NCI-H1092 (cell line): Measurements from ENCODE around the gene GRM7.
"Not testable (repeated sequence)": the region's sequence is repeated elsewhere in the genome, so short reads cannot be mapped to it uniquely, and the experiment has no call there.

Experiments
- DNase-seq: peaks from one replicate; lab custom pipeline; 2025; lab: John Stamatoyannopoulos, UW

The GRM7 gene

GRCh38 chr3:6860954-6861624, at the start of gene GRM7:
Gene GRM7, plus strand, starts transcription at chr3:6861115.
- DNase-seq, result no peak

- no peak for DNase-seq
Measured at GRCh38 chr3:6821411-6821810, 39.5 kb upstream of the GRM7 start.

GRCh38 chr3:6825524-6825923, 35.4 kb upstream of the GRM7 start:
- DNase-seq, result no peak

- DNase-seq, result no peak
Measured at GRCh38 chr3:6827453-6827852, 33.5 kb upstream of the GRM7 start.

DNA sequence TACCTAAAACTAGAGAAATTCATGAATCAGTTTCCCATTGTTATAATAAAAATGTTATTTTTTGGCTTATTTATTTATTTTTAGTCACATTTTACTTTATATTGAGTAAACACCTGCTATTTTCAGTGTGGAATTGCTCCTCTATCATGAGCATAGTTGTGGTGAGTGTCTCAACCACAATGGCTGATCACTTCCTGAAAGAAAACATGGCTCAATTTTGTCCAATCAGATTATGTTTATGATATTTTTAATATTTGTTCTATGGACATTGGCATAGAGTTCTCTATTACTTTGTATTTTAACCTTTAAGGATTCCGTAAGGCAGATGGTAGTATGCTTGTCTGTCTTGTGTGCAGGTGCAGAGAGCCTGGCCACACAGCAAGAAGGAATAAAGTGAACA, 16.2 kb upstream of the GRM7 start:
- no peak for DNase-seq

DNA sequence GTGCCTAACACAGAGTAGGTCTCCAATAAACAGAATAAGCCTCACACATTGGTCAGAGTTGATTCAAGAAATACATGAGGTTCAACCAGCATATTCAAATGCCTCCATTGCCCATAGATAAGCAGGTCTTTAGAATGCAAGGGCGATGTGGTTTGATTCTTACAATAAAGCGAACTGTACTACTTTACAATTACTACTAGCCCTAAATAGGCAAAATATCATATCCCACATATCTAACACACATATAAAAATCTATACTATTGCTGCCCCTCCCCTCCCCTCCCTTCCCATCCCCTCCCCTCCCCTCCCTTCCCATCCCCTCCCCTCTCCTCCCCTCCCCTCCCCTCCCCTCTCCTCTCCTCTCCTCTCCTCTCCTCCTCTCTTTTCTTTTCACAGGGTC, 6.7 kb upstream of the GRM7 start:
- no peak for DNase-seq

- DNase-seq, result no peak
Measured at GRCh38 chr3:6857510-6857909, 3.4 kb upstream of the GRM7 start.

DNA sequence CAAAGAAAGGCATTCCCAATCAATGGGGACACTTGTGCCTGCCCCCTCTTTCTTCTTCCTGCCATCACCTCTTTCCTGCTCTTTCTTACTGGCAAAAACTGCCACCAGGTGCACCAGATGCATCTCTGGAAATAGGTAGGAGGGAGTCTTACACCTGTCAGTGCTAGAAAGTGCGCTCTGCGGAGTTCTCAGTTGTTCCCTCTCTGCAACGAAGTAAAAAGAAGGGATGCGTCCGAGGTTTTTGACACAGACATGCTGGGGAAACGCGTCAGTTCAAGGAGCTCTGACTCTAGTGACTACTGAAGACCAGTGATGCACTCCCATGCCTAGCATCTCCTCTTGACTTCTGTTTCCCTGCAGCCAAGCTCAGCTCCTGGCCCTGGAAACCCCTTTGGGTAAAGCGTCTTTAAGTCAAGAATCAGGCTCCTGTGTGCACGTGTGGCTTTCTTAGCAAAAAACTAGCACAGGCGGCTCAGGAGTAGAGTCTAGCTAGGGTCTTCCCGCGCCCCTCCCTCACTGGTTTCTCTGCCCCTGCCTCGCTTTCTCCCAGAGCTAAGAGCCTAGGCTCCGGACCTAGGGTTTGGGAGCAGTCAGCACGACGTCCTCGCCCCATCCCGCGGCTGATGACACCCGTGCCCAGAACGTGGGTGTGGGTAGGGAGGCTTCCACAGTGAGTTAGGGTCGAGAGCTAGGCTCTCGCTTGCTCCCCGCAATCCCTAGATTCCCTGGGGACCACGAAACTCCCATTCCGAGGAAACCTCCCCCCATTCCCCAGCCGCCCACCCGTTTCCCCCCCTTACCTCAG, 564 bp upstream of the GRM7 start:
- no peak for DNase-seq

DNA sequence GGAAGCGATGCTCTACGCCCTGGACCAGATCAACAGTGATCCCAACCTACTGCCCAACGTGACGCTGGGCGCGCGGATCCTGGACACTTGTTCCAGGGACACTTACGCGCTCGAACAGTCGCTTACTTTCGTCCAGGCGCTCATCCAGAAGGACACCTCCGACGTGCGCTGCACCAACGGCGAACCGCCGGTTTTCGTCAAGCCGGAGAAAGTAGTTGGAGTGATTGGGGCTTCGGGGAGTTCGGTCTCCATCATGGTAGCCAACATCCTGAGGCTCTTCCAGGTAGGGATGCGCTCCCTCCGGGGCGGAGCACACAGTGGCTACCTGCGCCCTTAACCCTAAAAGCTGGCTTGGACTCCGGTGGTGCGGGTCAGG, 698 bp downstream of the GRM7 start:
- no peak for DNase-seq

DNA sequence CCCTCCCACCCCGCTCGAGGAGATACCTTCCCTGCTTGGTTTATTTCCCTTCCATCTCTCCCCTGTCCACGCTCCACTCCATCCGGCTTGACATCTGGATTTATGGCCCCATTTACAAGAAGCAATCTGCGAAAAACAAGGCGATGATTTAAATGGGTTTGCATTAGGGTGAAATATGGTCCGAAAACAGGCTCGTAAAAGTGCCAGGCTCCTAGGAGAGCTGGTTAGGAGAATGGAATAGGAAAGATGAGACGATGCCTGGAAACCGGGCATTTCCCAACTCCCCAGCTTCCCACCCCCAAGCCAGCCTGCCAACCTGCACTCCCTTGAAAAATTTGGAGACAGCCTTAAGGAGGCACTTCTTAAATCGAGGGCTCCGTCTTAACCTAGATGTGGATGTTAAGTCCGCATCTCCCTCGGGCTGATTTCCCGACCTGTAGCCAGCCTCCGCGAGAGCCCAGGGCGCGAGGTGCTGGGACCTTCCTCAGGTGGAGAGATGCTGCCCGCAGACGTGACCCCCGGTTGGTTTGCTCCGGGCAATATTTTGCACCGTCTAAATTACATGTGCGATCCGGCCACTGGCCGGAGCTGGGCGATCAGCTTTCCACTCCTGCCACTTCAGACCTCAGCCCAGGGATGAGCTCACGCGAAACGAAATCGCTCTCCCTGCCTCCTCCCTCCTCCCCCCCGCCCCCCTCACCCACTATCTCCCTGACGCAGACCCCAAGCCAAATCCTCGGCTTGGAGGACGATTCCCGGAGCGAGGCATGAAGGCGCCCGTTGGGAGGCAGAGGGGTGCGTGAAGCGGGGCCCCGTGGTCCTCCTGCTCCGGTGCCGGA, 1.3 kb downstream of the GRM7 start:
- DNase-seq, result no peak

DNA sequence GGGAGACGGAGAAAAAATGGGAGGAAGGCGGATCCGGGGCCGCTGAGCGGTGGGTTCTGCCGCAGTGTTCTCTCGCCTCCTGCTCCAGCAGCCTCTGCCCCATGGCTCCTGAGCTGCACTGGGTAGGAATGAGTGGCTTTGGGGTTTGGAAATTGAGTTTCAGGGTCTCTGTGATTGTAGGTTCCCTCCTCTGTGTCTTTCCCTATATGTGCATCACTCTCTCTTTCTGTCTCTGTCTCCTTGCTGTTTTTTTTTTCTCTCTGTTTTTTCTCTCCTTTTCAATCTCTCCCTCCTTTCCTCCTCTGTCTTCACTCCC, 1.9 kb downstream of the GRM7 start:
- DNase-seq, result no peak

DNA sequence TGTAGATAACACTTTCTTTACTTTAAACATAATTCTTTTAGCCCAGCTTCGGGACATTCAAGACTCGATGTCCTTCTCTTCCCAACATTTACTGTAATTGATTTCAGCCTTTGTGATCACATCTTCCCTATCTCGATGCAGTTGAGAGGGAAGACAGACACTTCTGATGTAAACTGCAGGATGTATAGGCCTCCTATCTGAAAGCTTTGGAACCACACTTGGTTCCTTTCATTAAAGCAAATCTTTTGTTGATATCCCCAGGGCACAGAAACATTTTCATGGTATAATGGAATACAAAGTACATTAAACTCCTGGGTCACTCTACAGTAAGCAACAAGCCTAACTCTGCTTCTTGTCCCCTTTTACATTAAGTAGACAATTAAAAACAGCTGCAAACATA, 6.4 kb downstream of the GRM7 start:
- no peak for DNase-seq

- no peak for DNase-seq
Measured at GRCh38 chr3:6878731-6879130, 17.8 kb downstream of the GRM7 start.

DNA sequence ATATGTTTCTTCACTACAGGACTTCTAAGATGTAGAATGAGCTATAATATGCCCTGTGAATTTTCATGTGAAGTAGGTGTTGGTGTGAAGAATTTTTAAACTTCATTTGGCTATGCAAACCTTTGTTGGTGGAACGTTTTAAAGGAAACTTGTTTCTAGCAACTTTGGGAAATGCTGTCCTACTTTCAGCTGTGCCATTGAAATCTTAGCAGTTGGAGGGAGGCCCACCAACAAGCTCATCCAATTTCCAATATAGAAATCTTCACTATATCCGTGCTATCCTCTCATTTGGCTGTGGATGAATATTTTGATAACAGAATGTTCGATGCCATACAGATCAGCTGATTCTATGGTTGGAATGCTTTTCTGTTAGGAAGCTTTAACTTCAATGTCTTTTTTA, 51.3 kb downstream of the GRM7 start:
- DNase-seq, result no peak

GRCh38 chr3:6915898-6916297, 55.0 kb downstream of the GRM7 start:
- no peak for DNase-seq

DNA sequence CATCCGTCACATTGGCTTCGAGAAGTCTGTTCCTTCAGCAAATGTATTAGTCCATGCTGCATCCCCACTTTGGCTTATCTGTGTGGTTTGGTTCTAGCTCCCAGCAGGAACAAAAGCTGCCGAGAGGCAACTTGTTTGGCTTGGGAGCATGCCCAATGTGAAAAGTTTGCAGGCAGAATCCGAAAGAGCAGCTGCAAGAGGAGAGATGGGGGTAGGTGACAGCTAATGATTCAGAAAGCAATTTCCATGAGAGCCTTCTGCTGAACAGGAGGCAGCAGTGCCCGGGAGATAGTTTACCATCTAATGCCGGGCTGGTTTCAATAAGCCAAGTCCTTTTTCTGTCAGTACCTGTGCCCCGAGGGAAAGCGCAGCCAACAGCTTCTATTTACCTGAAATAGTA, 60.2 kb downstream of the GRM7 start:
- no peak for DNase-seq

DNA sequence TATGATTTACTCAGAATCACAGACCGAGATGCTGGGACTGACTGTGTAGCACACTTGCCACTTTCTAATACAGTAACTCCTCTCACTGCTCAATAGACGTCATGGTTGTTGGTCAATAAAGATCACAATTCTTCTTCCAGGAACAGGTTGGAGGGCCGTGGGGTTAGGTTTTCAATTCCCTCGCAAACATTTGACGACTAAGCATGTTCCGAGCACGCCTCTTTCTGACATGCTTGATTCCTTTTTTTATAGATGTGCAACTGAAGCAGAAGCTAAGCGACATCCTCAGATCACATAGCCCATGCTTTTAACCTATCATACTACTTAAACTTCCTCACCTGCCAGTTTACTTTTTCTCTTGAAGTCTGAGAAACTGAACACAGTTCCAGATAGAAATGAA, 61.0 kb downstream of the GRM7 start:
- no peak for DNase-seq

GRCh38 chr3:6928064-6928463, 67.1 kb downstream of the GRM7 start:
- no peak for DNase-seq

DNA sequence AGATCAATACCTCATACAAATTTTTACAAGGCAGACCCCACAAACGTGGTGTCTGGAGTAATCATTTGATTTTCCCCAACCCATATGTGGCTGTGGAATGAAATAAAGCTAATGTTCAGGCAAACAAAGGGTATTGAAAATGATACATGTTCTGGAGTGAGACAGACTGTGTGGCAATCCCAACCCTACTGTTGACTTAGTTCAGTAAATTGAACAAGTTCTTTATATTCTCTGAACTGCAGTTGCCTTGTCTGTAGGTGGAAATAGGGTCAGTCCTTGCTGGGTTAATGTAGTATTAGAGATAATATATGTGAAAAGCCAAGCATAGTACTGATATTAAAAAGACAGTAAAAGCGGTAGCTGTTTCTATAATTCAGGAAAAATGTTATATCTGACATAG, 69.0 kb downstream of the GRM7 start:
- no peak for DNase-seq

- not testable (repeated sequence) for DNase-seq
Measured at GRCh38 chr3:6935418-6935817, 74.5 kb downstream of the GRM7 start.

DNA sequence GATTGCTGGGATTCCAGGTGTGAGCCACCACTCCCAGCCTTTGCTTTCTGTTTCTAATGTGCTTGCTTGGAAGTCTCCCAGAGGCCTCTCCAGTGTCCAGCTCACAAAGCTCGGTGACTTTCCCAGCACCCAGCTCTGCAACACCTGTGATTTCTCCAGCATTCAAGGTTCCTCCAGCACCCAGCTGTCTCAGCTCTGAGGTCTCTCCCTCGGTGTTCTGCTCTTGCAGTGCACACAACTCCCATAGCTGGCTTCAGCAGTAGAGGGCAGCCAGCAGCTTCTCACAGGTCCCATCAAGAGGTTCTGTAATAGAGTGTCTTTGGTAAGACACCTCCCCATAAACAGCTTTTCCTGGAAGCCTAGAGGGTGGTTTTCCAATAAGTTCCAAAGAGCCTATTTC, 75.1 kb downstream of the GRM7 start:
- no peak for DNase-seq

DNA sequence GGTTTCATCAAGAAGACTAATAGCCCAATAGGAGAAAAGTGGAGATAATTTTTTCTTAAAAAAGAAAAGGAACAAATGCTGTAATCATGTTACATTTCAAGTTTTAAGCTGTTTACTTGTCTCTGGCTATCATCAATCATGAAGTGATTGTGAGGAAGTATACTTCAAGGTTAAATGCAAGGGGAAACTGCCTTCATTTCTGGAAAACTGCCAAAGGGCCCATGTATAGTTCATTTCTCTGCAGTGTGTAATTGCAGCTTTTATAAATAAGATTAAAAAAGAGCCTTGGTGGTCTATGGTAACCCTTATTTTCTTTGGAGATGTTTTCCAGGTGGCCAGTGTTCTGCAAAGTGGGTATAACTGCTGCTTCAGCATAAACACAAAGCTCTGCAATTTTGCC, 101.9 kb downstream of the GRM7 start:
- no peak for DNase-seq

DNA sequence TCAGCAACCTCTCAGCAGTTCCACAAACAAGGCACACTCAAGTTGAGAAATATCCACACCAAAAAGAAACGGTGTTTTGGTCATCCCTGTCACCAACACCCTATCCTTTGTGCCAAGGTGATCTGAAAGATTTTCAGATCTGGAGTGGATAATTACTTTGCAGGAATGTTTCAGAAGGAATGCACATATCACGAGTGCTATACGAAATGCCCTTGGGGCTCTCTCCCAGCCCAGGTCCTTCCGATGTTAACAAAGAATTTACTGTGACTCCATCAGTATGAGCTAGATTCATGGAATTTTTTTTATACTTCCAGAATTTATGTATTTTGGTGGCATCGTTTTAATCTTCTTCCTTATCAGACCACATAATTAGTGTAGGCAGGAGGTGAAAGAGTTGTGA, 105.0 kb downstream of the GRM7 start:
- DNase-seq, result no peak
